Measurements from ENCODE around the gene TXLNA.
A peak's percentile ranks its signal among the peaks of the same experiment; 100 is the strongest.
"Not testable (repeated sequence)": the region's sequence is repeated elsewhere in the genome, so short reads cannot be mapped to it uniquely, and the experiment has no call there.

TXLNA gene
- total RNA-seq = 75.0 to 165 (median 123) reads per million in 17 experiments

DNA sequence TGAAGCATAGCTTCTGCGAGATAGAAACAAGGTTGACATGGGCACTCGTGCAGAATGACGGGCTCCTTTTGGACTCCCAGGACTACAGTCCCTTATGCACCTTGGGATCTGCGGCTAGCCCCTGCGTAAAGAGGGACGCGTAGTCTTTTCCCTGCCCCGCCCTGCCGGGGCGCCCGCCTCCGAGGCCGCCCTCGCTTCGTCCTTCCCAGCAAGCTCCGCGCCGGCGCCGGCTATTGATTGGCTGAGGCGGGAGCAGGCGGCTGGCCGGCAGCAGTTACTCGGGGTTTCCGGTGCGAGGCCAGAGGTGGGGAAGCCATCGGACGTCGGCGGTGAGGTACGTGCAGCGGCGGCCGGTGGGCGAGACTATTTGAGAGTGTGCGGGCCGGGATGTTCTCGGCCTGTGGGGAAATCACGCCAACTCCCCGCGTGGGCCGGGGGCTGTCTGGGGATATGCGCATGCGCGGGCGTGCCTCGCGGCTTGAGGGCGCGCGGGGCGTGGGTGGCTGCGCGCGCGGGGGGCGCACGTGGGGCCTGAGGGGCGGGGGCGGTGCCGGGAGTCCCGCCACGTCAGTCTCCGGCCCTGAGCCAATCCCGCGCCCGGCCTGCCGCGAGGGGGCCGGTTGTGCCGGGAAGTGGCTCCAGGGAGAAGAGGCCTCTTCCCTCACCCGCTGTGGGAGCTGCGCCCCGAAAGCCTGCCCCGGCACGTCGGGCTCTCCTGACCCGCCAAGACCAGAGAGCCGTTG lies at the start of gene TXLNA:
TSS of gene TXLNA (plus strand) at position 233 of the 743 bp plus-strand sequence. CDS start 671 bp downstream, outside the sequence.
- peak; percentile 94 to 98 (median 96) for DNase-seq

DNA sequence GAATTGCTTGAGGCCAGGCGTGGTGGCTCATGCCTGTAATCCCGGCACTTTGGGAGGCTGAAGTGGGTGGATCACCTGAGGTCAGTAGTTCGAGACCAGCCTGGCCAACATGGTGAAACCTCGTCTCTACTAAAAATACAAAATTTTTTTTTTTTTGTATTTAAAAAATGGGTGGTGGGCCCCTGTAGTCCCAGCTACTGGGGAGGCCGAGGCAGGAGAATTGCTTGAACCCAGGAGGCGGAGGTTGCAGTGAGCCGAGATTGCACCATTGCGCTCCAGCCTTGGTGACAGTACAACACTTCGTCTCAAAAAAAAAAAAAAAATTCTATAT lies 45.6 kb upstream of the TXLNA start:
- DNase-seq = not testable (repeated sequence)

DNA sequence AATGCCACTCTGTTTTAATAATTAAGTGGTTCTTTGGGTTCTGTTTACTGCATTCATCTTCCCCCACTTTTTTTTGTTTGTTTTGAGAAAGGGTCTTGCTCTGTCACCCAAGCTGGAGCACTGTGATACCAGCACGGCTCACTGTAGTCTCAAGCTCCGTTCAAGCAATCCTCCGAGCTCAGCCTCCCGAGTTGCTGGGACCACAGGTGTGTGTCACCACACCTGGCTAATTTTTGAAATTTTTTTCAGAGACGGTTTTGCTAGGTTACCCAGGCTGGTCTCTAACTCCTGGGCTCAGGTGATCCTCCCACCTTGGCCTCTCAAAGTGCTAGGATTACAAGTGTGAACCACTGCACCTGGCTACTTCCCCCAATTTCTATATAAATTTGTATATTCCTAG lies 42.4 kb upstream of the TXLNA start:
- DNase-seq = no peak

DNA sequence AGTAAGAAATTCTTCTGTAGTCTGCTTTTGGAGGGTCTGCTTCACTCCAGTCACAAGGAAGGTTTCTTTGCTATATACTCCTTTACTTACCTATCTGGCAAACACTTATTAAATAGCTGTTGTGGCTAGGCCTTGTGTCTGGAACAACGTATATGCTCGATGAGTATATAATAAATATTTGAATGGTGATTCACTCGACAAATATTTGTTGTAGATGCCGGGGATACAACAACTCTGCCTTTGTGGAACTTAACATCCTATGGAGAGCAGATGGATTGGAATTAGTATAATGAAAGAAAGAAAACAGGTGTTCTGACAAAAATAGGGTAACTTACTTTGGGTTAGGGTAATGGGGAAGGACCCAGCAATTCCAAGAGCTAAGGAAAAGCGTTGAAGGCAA lies 40.5 kb upstream of the TXLNA start:
- no peak for DNase-seq

DNA sequence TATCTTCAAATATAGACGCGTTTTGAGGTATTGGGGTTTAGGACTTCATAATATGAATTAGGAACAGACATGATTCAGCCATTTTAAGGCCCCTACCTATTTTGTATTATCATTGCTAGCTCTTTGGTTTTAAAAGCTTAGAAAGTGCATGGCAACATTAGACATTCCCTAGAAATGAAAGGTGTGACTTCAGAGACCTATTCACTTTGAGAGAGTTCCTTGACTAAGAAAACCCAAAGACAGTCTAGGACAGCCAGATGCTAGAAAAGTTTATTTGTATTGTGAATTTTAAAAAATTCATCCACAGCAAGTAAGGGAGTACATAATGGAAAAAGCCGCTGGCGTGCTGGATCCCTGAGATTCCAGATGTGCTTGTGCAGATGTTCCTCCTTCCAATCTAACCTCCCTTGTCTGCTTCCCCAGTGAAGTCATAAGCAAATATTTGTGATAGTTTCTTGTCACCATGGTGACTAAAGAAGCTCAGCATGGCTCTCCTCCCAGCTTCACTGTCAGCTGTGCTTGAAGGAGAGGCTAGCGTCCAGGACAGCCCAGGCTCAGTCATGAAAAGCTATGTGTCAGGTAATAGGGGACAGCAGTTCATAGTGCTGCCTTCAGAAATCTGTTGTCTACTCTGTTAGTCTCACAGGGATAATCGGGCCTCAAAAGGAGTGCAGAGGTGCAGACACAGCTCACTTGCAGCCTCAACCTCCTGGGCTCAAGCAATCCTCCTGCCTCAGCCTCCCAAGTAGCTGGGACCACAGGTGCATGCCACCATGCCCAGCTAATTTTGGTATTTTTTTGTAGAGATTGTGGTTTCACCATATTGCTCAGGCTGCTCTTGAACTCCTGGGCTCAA lies 36.8 kb upstream of the TXLNA start:
- peak in 3 of 4 experiments; percentile 5 to 17 (median 11) for DNase-seq

DNA sequence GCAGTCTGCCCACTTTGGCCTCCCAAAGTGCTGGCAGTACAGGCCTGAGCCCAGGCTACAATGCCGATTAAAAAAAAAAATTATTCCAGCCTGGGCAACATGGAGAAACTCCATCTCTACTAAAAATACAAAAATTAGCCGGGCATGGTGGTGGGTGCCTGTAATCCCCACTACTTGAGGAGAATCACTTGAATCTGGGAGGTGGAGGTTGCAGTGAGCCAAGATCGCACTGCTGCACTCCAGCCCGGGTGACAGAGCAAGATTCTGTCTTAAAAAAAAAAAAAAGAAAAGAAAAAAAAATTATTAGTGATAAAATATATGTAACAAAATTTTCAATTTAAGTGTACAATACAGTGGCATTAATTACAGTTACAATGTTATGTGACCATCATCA lies 36.2 kb upstream of the TXLNA start:
- DNase-seq = not testable (repeated sequence)

DNA sequence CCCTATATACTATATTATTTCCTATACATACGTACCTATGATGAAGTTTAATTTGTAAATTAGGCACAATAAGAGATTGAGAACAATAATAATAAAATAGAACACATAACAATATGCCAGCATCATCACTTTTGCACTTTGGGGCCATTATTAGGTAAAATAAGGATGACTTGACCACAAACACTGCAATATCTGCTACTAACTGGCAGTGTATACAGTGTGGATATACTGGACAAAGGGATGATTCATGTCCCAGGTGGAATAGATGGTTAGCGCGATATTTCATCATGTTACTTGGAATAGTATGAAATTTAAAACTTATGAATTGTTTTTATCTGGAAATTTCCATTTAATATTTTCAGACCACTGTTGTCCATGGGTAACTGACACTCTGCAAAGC lies 35.4 kb upstream of the TXLNA start:
- no peak for DNase-seq

DNA sequence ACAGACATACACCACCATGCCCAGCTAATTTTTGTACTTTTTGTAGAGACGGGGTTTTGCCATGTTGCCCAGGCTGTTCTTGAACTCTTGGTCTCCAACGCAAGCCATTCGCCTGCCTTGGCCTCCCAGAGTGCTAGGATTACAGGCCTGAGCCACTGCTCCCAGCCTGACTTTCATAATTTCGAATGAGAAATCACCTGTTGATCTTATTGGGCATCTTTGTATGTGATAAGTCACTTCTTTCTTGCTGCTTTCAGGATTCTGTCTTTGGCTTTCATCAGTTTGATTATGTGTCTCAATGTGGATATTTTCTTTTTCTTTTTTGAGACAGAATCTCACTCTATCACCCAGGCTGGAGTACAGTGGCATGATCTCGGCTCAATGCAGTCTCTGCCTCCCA lies 31.7 kb upstream of the TXLNA start:
- DNase-seq = not testable (repeated sequence)

DNA sequence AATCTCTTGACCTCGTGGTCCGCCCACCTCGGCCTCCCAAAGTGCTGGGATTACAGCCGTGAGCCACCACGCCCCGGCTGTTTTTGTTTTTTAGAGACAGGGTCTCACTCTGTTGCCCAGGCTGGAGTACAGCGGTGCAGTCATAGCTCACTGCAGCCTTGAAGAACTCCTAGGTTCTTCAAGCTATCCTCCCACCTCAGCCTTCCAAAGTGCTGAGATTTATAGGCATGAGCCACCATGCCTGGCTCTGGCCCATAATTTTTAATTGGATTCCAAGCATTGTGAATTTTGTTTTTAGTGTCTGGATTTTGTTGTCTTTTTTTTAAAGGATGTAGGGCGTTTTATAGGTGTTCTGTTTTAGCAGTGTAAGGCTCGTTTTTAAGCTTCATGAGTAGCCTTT lies 28.6 kb upstream of the TXLNA start:
- no peak for DNase-seq

DNA sequence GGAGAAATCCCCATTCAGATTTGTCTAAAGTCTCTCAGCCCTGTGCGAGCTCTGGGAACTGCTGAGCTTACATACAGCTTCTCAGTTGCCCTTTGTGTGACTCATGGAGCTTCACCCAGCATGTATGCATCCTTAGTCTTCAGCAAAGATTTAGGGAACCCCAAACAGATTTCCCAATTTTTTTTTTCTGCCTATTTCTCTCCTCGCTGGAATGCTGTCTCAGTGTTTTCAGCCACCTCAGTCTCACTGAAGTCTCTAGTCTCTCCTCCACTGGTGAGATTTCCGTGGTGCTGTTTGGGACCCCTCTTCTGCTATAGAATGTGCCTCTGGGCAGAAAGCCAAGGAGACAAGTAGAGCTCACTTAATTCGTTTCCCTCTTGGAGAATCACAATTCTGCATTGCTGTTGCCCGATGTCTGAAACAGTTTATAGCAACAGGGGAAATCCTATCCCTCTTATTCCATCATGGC lies 28.1 kb upstream of the TXLNA start:
- DNase-seq = peak; percentile 46 to 66 (median 54)

DNA sequence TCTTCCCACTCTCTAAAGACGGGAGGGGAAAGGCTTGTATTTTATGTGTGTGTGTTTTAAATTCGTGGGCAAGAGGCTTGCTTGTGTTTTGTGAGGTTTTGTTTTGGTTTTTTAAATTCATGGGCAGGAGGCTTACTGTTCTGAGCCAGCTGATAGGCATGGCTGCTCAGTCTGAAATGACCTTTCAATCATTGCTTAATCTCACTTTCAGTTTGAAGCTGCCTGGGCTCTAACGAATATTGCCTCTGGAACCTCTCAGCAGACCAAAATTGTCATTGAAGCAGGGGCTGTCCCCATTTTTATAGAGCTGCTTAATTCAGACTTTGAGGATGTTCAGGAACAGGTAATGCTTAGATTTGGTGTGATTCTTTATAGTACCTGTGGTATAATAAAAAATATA lies 20.3 kb upstream of the TXLNA start:
- no peak for DNase-seq

DNA sequence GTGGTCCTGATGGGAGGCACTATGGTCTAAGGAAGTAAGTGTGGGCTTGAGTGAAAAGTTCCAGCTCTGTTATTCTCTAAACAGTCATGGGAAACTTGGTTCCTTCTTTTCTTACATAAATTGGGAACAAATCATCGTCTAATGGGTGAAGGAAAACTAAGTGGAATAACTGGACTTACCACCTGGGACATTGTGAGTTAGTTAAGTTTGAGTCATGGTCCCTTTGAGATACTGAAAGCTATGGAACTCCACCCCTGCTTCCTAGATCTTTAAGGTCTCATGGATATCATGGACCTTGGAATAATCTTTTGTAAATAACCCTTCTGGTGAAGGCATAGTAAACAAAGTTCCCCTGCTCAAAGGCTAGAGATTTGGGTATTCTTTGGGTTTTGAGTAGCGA lies 16.1 kb upstream of the TXLNA start:
- no peak for DNase-seq

DNA sequence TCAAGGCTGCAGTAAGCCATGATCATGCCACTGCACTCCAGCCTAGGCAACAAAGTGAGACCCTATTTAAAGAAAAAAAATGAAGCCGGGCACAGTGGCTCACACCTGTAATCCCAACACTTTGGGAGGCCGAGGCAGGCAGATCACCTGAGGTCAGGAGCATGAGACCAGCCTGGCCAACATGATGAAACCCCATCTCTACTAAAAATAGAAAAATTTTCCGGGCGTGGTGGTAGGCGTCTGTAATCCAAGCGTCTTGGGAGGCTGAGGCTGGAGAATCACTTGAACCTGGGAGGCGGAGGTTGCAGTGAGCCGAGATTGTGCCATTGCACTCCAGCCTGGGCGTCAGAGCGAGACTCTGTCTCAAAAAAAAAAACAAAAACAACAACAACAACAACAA lies 13.8 kb upstream of the TXLNA start:
- not testable (repeated sequence) for DNase-seq

DNA sequence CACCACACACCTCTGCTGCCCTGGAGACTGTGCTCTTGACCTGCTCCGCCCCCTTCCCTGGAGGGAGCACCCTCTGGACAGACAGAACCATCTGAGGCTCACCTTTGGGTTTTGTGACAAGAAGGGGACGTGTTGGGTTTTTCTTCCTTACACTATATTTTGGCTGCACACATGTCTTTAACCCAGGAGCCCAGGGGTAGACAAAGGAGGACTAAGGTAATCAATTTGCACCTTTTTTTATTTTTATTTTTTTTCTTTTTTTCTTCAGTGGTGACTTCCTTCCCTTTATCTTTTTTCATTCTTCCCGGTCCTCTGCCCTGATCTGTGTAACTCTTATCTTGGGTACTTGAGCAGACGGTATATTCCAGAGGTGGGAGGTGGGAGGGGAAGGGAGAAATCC lies 8.5 kb upstream of the TXLNA start:
- no peak for DNase-seq

DNA sequence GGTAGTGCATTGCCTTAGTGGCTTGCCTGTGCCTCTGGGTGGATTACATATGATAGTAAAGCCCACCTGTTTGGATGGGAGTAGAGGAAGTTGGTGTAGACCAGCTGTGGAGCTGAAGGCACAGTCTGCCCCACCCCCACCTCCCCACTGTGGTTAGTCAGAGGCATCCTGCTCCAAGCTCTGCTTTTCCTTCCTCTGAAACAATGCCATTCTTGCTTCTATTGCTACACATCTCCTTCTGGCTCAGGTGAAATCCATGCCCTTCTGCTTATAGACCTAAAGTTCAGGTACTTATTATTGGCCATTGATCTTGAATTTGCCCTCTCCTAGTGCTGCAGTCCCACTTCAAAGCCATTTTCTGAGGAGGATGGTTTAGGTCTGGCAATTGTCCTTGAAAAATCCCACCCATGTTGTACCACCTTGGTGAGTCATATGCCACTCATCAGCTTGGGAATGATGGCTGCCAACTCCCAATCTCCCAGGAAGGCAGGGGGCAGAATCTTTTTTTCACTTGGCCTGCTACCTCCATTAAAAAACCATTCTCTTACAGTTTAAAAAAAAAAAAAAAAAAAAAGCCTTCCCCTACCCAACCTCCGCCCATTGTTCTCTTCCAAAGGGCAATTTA lies 6.7 kb upstream of the TXLNA start:
- DNase-seq = no peak

DNA sequence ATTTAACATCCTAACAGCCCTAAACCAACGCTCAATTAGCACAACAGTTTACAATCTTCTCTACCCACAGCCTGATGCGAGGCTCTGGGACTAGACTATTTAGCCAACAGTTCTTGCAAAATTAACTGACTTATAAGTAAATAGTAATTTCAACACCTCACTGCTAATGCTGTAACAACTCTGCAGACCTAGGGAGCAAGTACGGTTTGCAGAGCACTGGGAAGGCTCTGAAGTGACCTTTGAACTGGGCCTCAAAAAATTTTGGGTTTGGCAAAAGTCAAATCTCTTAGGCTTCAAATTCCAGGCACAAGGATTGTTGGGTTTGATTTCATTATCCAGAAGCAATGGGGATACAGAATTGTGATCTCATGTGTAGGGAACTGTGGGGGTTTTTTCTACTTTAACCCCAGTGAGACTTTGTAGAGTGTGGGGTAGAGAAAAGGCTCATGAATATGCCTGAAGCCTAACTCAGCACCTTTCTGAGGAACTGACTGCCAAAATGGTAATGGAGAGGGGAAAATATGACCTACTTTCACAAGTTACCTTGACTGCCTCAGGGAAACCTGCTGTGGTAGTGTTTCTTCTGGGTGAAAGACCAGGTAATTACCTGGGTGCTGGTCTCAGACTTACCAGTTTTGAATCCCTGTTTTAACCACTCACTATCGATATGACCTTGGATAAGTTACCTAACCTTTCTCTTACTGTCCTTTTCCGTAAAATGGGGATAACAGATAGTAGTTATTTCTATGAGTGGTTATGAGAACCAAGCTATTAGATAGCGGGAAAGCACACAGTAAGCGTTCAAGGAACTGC lies 889 bp upstream of the TXLNA start:
- DNase-seq = peak; percentile 19 to 63 (median 53)

DNA sequence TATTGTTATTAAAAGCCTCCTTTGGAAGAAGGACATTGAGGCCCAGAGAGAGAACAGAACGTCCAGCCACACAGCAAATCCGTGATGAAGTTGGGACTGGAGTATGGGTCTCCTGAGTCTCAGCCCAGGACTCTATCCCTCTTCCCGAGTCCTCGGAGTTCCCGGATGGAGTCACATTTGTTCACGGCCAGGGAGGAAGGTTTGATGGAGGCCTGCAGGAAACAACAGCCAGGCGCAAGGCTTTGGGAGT lies 357 bp upstream of the TXLNA start:
- no peak for DNase-seq

DNA sequence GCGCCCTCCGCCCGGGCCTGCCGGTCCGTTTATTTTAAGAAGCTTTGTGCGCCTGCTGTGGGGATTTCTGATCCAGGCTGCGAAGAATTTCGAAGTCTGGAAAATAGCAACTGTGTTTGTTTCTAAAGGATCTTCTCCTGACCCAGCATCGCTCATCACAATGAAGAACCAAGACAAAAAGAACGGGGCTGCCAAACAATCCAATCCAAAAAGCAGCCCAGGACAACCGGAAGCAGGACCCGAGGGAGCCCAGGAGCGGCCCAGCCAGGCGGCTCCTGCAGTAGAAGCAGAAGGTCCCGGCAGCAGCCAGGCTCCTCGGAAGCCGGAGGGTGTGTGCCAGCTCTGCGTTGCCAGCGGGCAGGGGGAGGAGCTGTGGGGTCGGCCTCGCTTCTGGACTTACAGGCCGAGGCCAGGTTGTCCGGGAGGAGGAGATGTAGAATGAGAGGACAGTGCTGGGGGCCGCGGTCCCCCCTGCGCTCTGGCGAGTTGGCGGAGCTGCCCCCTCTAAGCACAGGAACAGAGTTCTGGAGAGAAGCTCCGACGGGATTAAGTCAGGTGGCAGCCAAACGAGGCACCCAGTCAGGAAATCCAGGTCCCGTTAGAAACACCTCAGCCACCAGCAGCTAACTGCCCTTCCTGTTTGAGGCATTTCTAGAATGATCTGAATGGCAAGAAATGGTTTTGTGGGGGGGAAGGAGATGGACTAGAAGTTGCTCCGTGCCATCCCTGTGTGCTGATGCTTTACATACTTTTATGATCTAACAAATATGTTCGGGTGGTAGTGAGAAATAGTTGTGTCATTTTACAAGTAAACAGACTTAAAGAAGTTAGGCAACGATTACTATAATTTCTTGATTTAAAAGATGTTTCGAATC lies 948 bp downstream of the TXLNA start:
- peak; percentile 48 to 75 (median 62) for DNase-seq

DNA sequence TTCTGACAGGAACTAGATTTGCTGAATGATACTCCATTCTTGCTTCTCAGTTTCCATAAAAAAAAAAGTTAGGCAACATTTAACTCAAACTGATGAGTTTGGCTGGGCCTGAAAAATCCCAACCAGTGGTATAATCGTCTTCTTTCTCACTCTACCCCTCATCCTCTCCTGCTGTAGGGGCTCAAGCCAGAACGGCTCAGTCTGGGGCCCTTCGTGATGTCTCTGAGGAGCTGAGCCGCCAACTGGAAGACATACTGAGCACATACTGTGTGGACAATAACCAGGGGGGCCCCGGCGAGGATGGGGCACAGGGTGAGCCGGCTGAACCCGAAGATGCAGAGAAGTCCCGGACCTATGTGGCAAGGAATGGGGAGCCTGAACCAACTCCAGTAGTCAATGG lies 1.6 kb downstream of the TXLNA start:
- no peak for DNase-seq

DNA sequence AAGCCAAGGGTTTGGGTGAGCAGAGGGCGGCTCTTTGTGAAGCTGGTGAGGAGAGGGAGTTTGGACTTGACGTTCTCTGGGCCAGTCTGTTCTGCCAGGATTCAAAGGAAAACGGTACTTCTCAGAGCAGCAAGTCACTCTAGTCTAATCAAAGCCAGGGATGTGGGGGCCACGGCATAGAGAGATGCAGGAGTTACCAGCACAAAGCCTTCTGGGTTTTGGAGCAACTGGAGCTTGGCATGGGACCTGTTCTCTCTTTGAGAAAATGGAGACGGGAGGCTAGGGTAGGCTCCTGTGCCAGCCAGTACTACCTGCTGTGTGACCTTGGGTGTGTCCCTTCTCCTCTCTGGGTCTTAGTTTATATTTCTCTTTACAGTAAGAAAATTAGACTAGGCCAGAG lies 2.1 kb downstream of the TXLNA start:
- DNase-seq = no peak

DNA sequence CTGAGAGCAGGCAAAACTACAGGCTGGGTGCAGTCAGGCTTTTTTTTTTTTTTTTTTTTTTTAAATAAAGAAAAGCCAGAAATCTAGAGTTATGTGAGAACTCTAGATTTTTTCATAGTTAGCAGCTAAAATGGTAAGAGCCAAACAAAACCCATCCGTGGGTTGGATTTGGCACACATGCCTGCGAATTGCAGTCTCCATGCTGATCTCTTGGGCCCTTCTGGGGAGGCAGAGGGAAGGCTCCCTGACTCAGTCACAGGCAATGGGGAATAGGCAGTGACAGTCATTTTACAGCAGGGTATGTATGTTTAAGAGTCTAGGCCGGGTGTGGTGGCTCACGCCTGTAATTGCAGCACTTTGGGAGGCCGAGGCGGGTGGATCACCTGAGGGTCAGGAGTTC lies 2.6 kb downstream of the TXLNA start:
- DNase-seq = no peak

DNA sequence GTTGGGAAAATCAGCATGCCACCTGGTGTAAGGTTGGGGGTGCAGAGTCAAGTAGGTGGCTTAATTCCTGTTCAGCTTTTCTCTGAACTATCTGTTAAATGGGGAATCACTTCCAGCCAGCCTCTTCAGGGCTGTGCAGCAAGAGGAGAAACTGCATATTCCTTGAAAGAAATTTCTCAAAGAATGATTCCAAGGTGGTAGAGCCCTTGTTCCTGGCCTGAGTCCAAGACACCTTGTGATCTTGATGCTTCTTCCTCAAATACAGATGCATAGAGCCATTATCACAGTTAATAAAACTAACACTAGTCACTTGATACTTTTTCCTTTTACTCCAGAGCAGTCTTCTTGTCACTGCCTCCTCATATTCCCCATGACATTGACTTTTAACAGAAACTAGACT lies 5.2 kb downstream of the TXLNA start:
- DNase-seq = peak; percentile 38 to 57 (median 52)

All from suppressor macrophage (primary cell).